SK-N-MC (cell line): ENCODE data around the gene DDX49.

Experiments
- EZH2 ChIP-seq: fragments of 200-600 bp; sonication (generic); IDR thresholded peaks from one replicate; pipeline ENCODE4 v1.6.1; 2017; ENCODE audit warnings: antibody characterized with exemption
- POLR2AphosphoS5 ChIP-seq: IDR thresholded peaks from 2 replicates; pipeline ENCODE4 v1.6.1; 2012; ENCODE audit warnings: mild to moderate bottlenecking, low read depth, low read length, borderline replicate concordance

- TF ChIP-seq POLR2AphosphoS5: no peak
- TF ChIP-seq EZH2: no peak
Observed at GRCh38 chr19:18878858-18879578, 40.5 kb upstream of the DDX49 start.
